Measurements from ENCODE around the gene PLEKHM3. TPM values are rescaled to one million over a fixed set of nuclear protein-coding genes. Genes with fewer than 3 reads are reported as not detected.

PLEKHM3 gene
- total and polyA plus RNA-seq, 2 of the 4 experiments (the other 2 are of a cell fraction): 2.4 to 11.3 TPM

- H3K36me3 ChIP-seq (ENCODE audit: control insufficient read depth, insufficient read depth, low read length): no peaks in the 10 kb centered on the region
- DNase-seq (no peak), ATAC-seq (ENCODE audit: low read depth) (no peak)
- no peak overlapping the region for H4K5ac ChIP-seq (ENCODE audit: low read depth, low read length)
- H3K9me1 ChIP-seq (ENCODE audit: insufficient read depth, low read length): no peaks in the 10 kb centered on the region
- no peak overlapping the region for H3K27ac ChIP-seq (ENCODE audit: insufficient read depth, low read length)
- no peak overlapping the region for H2BK15ac ChIP-seq (ENCODE audit: low read depth, low read length)
- WGBS, 2 experiments (ENCODE audit: extremely low coverage in 2 of 2, insufficient read length in 1 of 2): no CpG with 5 or more reads among the region's 4 CpGs
- ChIA-PET CTCF (no interaction called here), POLR2A (ENCODE audit: unreplicated experiment) (no interaction called here)
- H3K4ac ChIP-seq (ENCODE audit: low read depth, low read length): no peak overlapping the region
- no peak overlapping the region for H3K18ac ChIP-seq (ENCODE audit: low read depth, low read length)
- no peak overlapping the region for H3K23ac ChIP-seq (ENCODE audit: low read depth, low read length)
- no peaks in the 10 kb centered on the region for H3K79me1 ChIP-seq (ENCODE audit: low read depth in 1 of 2, low read length in 2 of 2)
- no peak for TF ChIP-seq USF2 (IDR thresholded peaks at IDR 0.05; ENCODE audit: low read depth, low read length)
- no peak for TF ChIP-seq RAD21 (IDR thresholded peaks at IDR 0.05; ENCODE audit: low read length)
- TF ChIP-seq NFE2L2 (IDR thresholded peaks at IDR 0.05; ENCODE audit: low read depth, low read length): no peak
- no peak for TF ChIP-seq MAZ (IDR thresholded peaks at IDR 0.05; ENCODE audit: borderline replicate concordance, low read depth, low read length)
- H4K20me1 ChIP-seq (ENCODE audit: insufficient read depth, low read length): no peaks in the 10 kb centered on the region
- H2BK20ac ChIP-seq (ENCODE audit: low read depth, low read length): no peak overlapping the region
- no peak overlapping the region for H2AK9ac ChIP-seq (replicated peaks; ENCODE audit: low read depth, low read length, poor library complexity)
- H3K4me3 ChIP-seq (ENCODE audit: insufficient read depth, low read depth, low read length): no peak overlapping the region
- no peak overlapping the region for H4K91ac ChIP-seq (ENCODE audit: insufficient read depth, low read depth, low read length)
- no peak overlapping the region for H4K8ac ChIP-seq (ENCODE audit: low read depth in 2 of 2, low read length in 2 of 2)
- H2BK5ac ChIP-seq (ENCODE audit: low read depth, low read length, poor library complexity, severe bottlenecking): no peak overlapping the region
- dilution Hi-C loops (cut with HindIII; ENCODE audit: low sequenced_read_pairs, unreplicated experiment): no loop called here
- H2AFZ ChIP-seq (replicated peaks; ENCODE audit: low read length, poor library complexity): no peak overlapping the region
- no peak overlapping the region for H2BK120ac ChIP-seq (ENCODE audit: low read depth, low read length)
- in situ Hi-C loops (cut with MboI; ENCODE audit: low sequenced_read_pairs): no loop called here
- H3K4me2 ChIP-seq (ENCODE audit: low read depth, low read length): no peak overlapping the region
- H3K56ac ChIP-seq (ENCODE audit: extremely low read depth, insufficient read depth, low read length): no peak overlapping the region
- intact Hi-C loops (cut with micrococcal nuclease): no loop called here
- H3K9me3 ChIP-seq (ENCODE audit: control insufficient read depth, insufficient read depth, low read length): no peaks in the 10 kb centered on the region
- no peak overlapping the region for H3K14ac ChIP-seq (replicated peaks; ENCODE audit: low read depth, low read length)
- H2AK5ac ChIP-seq (ENCODE audit: low read depth, low read length): no peak overlapping the region
- peaks cover 11% of the 10 kb centered on the region for H3K27me3 ChIP-seq (ENCODE audit: control insufficient read depth, insufficient read depth, low read length)
- BruUV-seq (replicated peaks): no TSS peak
- no peak overlapping the region for H3K9ac ChIP-seq (ENCODE audit: low read depth, low read length)
- no peaks in the 10 kb centered on the region for H3K4me1 ChIP-seq (ENCODE audit: control insufficient read depth, insufficient read depth, low read length)
Observed at GRCh38 chr2:207778298-207778882, 246.9 kb downstream of the PLEKHM3 start.

Measured in IMR-90 (cell line).